Measurements from ENCODE around the gene CLEC4E.
"Not testable (repeated sequence)": the region's sequence is repeated elsewhere in the genome, so short reads cannot be mapped to it uniquely, and the experiment has no call there.

The CLEC4E gene, protein sequence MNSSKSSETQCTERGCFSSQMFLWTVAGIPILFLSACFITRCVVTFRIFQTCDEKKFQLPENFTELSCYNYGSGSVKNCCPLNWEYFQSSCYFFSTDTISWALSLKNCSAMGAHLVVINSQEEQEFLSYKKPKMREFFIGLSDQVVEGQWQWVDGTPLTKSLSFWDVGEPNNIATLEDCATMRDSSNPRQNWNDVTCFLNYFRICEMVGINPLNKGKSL

GRCh38 chr12:8540831-8541230 is at the start of gene CLEC4E:
Gene CLEC4E (minus strand): TSS chr12:8540905. CDS start chr12:8540797, 108 bp downstream.
- not testable (repeated sequence) for DNase-seq

- no peak for DNase-seq
Observed at GRCh38 chr12:8589679-8590078, 49.0 kb upstream of the CLEC4E start.

DNA sequence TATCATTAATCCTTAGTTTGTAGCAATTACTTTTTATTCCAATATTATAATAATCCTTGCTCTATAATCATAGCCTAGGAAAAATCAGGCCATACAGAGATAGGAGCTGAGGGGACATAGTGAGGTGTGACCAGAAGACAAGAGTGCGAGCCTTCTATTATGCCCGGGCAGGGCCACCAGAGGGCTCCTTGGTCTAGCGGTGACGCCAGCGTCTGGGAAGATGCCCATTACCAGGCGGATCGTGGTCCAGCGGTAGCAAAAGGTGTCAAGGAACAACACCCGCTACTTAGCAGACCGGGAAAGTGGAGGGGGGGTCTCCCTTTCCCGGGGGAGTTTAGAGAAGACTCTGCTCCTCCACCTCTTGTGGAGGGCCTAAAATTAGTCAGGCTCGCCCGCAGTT is 43.8 kb upstream of the CLEC4E start:
- not testable (repeated sequence) for DNase-seq

GRCh38 chr12:8584004-8584403 is 43.3 kb upstream of the CLEC4E start:
- DNase-seq = no peak

GRCh38 chr12:8581098-8581784 is 40.5 kb upstream of the CLEC4E start:
- no peak for DNase-seq

DNA sequence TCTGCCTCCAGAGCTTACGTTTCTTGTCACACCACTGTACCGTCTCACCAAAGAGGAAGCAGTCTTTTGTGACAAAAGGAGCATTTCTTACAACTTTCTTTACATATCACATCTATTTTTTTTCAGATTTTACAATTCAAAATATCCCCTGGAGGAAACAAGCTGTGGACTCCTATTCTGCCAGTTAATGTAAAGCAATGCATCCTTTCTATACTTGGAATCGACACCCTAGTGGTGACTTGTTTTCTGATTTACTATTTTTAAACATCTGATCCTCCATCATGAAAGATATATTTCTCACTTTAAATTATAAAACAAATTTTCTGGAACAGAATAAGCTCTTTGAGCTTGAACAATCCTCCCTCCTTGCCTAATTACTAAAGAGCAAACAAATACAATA is 37.2 kb upstream of the CLEC4E start:
- DNase-seq = no peak

- no peak for DNase-seq
Observed at GRCh38 chr12:8572507-8572906, 31.8 kb upstream of the CLEC4E start.

GRCh38 chr12:8566525-8566924 is 25.8 kb upstream of the CLEC4E start:
- no peak for DNase-seq

GRCh38 chr12:8566052-8566451 is 25.3 kb upstream of the CLEC4E start:
- DNase-seq = not testable (repeated sequence)

DNA sequence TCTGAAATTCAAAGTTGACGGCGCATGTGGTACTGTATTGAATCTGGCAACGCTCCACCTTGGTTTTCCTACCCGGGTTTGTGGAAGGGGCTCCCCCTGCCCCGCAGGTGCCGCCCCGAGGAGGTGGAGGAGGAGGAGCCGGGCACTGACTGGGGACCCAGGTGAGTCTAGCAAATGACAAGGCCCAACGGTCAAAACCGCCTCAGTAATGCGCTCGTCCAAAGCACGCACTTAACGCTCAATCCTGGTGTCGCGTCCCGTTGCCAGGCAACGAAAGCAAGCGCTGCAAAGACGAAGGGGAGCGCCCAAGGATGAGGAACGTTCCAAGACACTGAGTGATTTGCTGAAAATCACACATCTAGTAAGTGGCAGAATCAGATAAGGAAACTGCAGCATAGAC is 24.0 kb upstream of the CLEC4E start:
- DNase-seq = no peak

GRCh38 chr12:8563356-8563755 is 22.7 kb upstream of the CLEC4E start:
- no peak for DNase-seq

- no peak for DNase-seq
Observed at GRCh38 chr12:8562310-8562709, 21.6 kb upstream of the CLEC4E start.

GRCh38 chr12:8561011-8561410 is 20.3 kb upstream of the CLEC4E start:
- DNase-seq = no peak

DNA sequence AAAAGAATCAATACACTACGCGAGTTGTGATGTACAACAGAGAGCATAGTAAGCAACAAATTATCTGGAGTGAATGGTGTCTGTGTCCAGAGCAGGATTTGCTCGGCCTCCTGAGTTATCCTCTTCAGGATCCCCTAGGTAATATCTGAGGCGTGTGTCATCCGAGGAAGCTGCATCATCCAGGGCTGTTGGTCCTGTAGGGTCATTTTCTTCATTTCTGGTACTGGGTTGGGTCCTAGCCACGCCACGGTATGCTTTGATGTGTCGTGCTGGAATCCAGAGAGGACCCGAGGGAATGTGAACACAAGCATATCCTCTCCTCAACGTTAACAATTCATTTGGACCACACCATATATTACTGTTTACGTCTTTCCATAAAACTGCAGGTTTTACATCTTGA is 19.0 kb upstream of the CLEC4E start:
- no peak for DNase-seq

GRCh38 chr12:8556531-8557097 is 15.9 kb upstream of the CLEC4E start:
- DNase-seq = no peak

DNA sequence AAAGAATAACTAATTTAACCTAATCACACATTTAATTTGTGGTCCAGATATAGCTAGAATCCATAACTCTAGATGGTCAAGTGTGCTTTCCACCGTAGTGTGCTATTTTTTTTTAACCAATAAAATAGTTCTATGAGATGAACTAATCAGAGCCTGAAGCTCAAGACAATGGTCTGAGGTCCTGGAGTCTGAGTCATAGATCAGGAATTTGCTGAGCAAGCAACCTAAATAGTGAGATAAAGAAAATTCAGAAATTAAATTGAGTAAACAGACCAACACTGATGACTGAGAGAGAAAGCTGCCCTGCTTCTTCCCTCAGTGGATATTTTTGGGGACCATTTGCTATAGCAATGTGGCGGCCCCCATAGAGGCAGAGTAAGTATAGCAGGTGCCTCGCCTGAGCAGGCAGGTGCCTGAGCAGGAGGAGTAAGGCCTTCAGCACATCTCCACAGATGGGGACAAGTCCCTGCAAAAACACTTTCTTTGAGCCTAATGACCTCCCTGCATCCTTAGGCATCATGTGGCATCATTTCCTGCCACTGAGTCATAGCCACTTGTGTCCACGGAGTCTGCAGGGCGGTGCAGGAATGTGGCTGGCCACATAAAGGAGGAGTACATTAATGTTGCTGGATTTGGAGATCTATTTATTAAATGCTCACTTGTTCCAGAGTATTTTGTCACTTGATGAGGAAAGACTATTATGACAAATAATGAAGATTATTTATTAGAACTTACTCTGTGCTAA is 13.9 kb upstream of the CLEC4E start:
- no peak for DNase-seq

- no peak for DNase-seq
Observed at GRCh38 chr12:8553088-8553627, 12.5 kb upstream of the CLEC4E start.

DNA sequence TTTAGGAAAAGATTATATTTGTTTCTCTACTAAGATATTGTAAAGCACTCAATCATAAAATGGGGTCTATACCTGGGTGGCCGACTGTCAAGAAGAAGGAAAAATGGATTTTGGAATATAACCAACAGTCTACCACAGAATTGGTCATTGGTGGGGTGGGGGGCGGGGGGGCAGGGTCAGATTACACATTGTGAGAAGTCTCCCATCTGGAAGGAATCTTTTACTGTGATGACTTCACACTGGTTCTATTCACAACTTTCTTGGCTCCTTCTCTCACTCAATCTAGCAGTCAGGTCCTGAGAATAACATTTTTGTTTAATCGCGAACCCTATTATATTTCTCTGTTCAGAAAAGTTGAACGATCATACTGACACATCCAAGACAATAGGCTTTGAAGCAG is 8.7 kb upstream of the CLEC4E start:
- DNase-seq = no peak

- DNase-seq = no peak
Observed at GRCh38 chr12:8548192-8548591, 7.5 kb upstream of the CLEC4E start.

- DNase-seq = no peak
Observed at GRCh38 chr12:8547645-8548044, 6.9 kb upstream of the CLEC4E start.

GRCh38 chr12:8546591-8546990 is 5.9 kb upstream of the CLEC4E start:
- no peak for DNase-seq

- DNase-seq = peak; percentile 73
Observed at GRCh38 chr12:8544295-8544694, 3.6 kb upstream of the CLEC4E start.

DNA sequence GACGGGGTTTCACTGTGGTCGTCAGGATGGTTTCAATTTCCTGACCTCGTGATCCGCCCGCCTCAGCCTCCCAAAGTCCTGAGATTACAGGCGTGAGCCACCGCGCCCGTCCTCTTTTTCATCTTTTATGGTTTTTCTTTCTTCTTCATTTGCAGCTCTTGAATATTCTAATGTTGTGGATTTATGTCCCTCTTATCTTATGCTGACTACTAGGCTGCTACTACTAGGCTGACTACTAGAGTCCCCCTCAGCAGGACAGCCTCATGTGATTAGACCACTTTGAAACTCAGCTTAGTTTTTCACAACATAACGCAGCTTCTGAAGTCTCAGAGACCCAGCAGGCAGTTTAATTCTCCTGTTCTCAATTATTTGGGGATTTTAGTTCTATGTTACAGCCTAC is 857 bp upstream of the CLEC4E start:
- DNase-seq = no peak
